ENCODE data around the gene FARS2. TPM values are rescaled to one million over a fixed set of nuclear protein-coding genes. Genes with fewer than 3 reads are reported as not detected.

The FARS2 gene
- total and polyA plus RNA-seq, 4 donors = 9.2 to 31.4 (median 19.4) TPM

DNA sequence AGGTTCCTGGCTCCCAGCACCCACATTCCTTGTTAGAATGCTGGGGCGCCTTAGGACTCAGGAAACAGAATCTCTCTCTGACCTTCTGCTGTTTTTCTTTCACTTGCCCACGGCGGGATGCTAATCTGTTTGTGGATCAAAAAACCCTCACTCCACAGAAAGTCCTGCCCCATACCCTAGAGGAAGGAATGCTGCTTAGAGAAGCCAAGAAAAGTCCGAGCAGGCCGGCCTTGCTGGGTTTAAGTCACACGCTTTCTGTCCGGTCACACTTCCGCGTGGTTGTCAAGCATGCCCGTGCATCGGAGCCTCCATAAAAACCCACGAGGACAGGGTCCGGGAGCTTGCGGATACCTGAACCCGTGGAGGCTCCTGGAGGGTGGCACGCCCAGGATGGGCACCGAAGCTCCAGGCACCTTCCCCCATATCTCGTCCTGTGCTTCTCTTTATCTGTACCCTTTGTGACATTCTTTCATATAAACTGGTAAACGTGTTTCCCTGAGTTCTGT, 522.3 kb downstream of the FARS2 start:
- no peaks in the 10 kb centered on the region for H3K9me3 ChIP-seq (ENCODE audit: control insufficient read depth in 4 of 4, insufficient read depth in 3 of 4, low read length in 3 of 4)
- H3K36me3 ChIP-seq (ENCODE audit: control insufficient read depth in 4 of 4, insufficient read depth in 4 of 4, low read length in 4 of 4) = no peaks in the 10 kb centered on the region
- no peak for DNase-seq
- H3K27me3 ChIP-seq (ENCODE audit: control insufficient read depth in 3 of 3, insufficient read depth in 3 of 3, low read length in 2 of 3) = no peaks in the 10 kb centered on the region
- WGBS, 2 donors = 89 to 94% methylated on average over 19 of the region's 19 CpGs
- H3K4me3 ChIP-seq = no peak overlapping the region
- no peak overlapping the region for H3K9ac ChIP-seq (ENCODE audit: insufficient read depth in 1 of 2, low read length in 2 of 2)
- H3K27ac ChIP-seq (ENCODE audit: low read depth in 1 of 2, low read length in 1 of 2) = no peak overlapping the region
- TF ChIP-seq, protein P1, sequence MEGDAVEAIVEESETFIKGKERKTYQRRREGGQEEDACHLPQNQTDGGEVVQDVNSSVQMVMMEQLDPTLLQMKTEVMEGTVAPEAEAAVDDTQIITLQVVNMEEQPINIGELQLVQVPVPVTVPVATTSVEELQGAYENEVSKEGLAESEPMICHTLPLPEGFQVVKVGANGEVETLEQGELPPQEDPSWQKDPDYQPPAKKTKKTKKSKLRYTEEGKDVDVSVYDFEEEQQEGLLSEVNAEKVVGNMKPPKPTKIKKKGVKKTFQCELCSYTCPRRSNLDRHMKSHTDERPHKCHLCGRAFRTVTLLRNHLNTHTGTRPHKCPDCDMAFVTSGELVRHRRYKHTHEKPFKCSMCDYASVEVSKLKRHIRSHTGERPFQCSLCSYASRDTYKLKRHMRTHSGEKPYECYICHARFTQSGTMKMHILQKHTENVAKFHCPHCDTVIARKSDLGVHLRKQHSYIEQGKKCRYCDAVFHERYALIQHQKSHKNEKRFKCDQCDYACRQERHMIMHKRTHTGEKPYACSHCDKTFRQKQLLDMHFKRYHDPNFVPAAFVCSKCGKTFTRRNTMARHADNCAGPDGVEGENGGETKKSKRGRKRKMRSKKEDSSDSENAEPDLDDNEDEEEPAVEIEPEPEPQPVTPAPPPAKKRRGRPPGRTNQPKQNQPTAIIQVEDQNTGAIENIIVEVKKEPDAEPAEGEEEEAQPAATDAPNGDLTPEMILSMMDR (IDR thresholded peaks at IDR 0.05; ENCODE audit: control extremely low read depth, extremely low read depth) = no peak
- H3K4me1 ChIP-seq (ENCODE audit: control insufficient read depth in 5 of 5, insufficient read depth in 5 of 5, low read length in 5 of 5) = peaks cover 0 to 3% (median 0%) of the 10 kb centered on the region in 5 donors
- no peak for ATAC-seq (ENCODE audit: insufficient read depth, low FRiP score)

DNA sequence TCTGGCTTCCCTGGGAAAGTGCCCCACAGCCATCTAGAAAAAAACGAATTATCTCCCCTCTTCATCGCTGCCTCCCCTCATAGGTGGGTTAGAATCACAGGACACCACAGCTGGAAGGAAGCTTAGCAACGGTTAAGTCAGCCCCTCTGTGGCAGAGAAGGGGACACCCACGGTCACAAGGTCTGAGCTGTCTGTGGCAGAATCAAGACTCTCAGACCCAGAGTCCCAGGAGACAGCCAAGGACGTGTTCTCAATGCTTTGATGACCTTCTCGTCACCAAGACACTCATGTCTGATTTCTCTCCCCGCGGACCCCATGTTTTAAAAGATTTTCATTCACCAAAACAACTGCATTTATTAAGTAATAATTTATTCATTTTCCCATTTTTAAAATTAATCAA, 523.9 kb downstream of the FARS2 start:
- H3K36me3 ChIP-seq (ENCODE audit: control insufficient read depth in 4 of 4, insufficient read depth in 4 of 4, low read length in 4 of 4) = no peaks in the 10 kb centered on the region
- WGBS, 2 donors = 81 to 87% methylated on average over 8 of the region's 8 CpGs
- peaks cover 0 to 3% (median 0%) of the 10 kb centered on the region in 5 donors for H3K4me1 ChIP-seq (ENCODE audit: control insufficient read depth in 5 of 5, insufficient read depth in 5 of 5, low read length in 5 of 5)
- no peaks in the 10 kb centered on the region for H3K9me3 ChIP-seq (ENCODE audit: control insufficient read depth in 4 of 4, insufficient read depth in 3 of 4, low read length in 3 of 4)
- TF ChIP-seq, protein P1 (IDR thresholded peaks at IDR 0.05; ENCODE audit: control extremely low read depth, extremely low read depth) = no peak
- no peak overlapping the region for H3K9ac ChIP-seq (ENCODE audit: insufficient read depth in 1 of 2, low read length in 2 of 2)
- ATAC-seq (ENCODE audit: insufficient read depth, low FRiP score) = no peak
- no peak overlapping the region for H3K4me3 ChIP-seq
- no peak overlapping the region for H3K27ac ChIP-seq (ENCODE audit: low read depth in 1 of 2, low read length in 1 of 2)
- no peaks in the 10 kb centered on the region for H3K27me3 ChIP-seq (ENCODE audit: control insufficient read depth in 3 of 3, insufficient read depth in 3 of 3, low read length in 2 of 3)
- DNase-seq = no peak

DNA sequence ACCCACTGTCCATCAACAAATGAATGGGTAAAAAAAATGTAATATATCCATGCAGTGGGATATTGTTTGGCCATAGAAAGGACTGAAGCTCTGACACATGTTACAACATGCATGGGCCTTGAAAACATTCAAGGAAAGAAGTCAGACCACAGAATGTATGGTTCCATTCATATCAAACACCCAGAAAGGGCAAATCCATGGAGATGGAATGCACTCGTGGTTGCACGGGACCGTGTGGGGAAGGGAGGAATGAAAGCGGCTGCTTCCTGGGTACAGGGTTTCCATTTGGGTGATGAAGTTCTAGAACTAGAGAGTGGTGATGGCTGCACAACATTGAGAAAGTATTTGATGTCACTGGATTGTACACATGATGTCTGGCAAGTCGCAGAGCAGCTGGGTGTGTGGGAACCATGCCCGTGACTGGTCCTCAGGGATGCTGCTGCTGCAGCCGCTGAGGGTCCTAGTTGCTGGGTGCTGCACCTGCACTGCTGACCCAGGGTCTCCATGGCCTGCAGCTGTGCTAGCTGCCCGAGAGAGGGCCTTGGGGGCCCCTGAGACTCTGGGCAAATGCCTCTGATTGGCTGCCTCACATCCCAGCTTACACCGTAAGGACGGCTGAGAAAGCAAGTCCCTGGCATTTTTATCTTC, 525.1 kb downstream of the FARS2 start:
- TF ChIP-seq, protein P1 (IDR thresholded peaks at IDR 0.05; ENCODE audit: control extremely low read depth, extremely low read depth) = no peak
- WGBS, 2 donors = 85 to 91% methylated on average over 10 of the region's 10 CpGs
- no peak overlapping the region for H3K9ac ChIP-seq (ENCODE audit: insufficient read depth in 1 of 2, low read length in 2 of 2)

More for the DNA sequence above, 525.1 kb downstream of the FARS2 start:
- H3K4me3 ChIP-seq = no peak overlapping the region
- H3K36me3 ChIP-seq (ENCODE audit: control insufficient read depth in 4 of 4, insufficient read depth in 4 of 4, low read length in 4 of 4) = no peaks in the 10 kb centered on the region
- DNase-seq (no peak), ATAC-seq (ENCODE audit: insufficient read depth, low FRiP score) (no peak)
- H3K27ac ChIP-seq (ENCODE audit: low read depth in 1 of 2, low read length in 1 of 2) = no peak overlapping the region
- H3K9me3 ChIP-seq (ENCODE audit: control insufficient read depth in 4 of 4, insufficient read depth in 3 of 4, low read length in 3 of 4) = no peaks in the 10 kb centered on the region
- H3K27me3 ChIP-seq (ENCODE audit: control insufficient read depth in 3 of 3, insufficient read depth in 3 of 3, low read length in 2 of 3) = no peaks in the 10 kb centered on the region
- peaks cover 0 to 3% (median 0%) of the 10 kb centered on the region in 5 donors for H3K4me1 ChIP-seq (ENCODE audit: control insufficient read depth in 5 of 5, insufficient read depth in 5 of 5, low read length in 5 of 5)
